Hepatocyte (in vitro differentiated cells): ENCODE data around the gene APC2. TPM values are rescaled to one million over a fixed set of nuclear protein-coding genes. Genes with fewer than 3 reads are reported as not detected.

Experiments
- DNase-seq: peaks from one replicate; pipeline ENCODE4 v3.0.0-alpha.2; 2016; ENCODE audit warnings: low spot score
- H2AFZ ChIP-seq: fragments of 200-600 bp; sonication (generic); 2 replicates; pipeline ENCODE4 v1.6.0; 2016; ENCODE audit warnings: antibody characterized with exemption, mild to moderate bottlenecking
- H3K27ac ChIP-seq: fragments of 200-600 bp; sonication (generic); 2 replicates; pipeline ENCODE4 v1.5.1; 2016; ENCODE audit warnings: mild to moderate bottlenecking
- H3K27me3 ChIP-seq: fragments of 200-600 bp; sonication (generic); 2 replicates; pipeline ENCODE4 v1.6.1; 2016
- H3K36me3 ChIP-seq: fragments of 200-600 bp; sonication (generic); replicated peaks from 2 replicates; pipeline ENCODE4 v1.5.1; 2016; ENCODE audit warnings: low read depth; ENCODE audit not compliant: insufficient read depth
- H3K4me1 ChIP-seq: fragments of 200-600 bp; sonication (generic); 2 replicates; pipeline ENCODE4 v1.5.1; 2016; ENCODE audit warnings: mild to moderate bottlenecking, moderate library complexity; ENCODE audit not compliant: insufficient read depth
- H3K4me2 ChIP-seq: fragments of 200-600 bp; sonication (generic); 2 replicates; pipeline ENCODE4 v1.6.0; 2016
- H3K4me3 ChIP-seq: fragments of 200-600 bp; sonication (generic); 2 replicates; pipeline ENCODE4 v1.5.1; 2016; ENCODE audit warnings: mild to moderate bottlenecking
- H3K79me2 ChIP-seq: fragments of 200-600 bp; sonication (generic); 2 replicates; pipeline ENCODE4 v1.6.0; 2017; ENCODE audit warnings: mild to moderate bottlenecking
- H3K9me2 ChIP-seq: fragments of 200-600 bp; sonication (generic); replicated peaks from 2 replicates; pipeline ENCODE4 v1.6.0; 2017; ENCODE audit warnings: mild to moderate bottlenecking; ENCODE audit not compliant: insufficient read depth
- H3K9me3 ChIP-seq: fragments of 200-600 bp; sonication (generic); 2 replicates; pipeline ENCODE4 v1.5.1; 2016; ENCODE audit warnings: low read depth, mild to moderate bottlenecking
- H4K20me1 ChIP-seq: fragments of 200-600 bp; sonication (generic); 2 replicates; pipeline ENCODE4 v1.6.0; 2016; ENCODE audit warnings: mild to moderate bottlenecking; ENCODE audit not compliant: insufficient read depth, poor library complexity, severe bottlenecking
- CTCF ChIP-seq: fragments of 200-600 bp; sonication (generic); IDR thresholded peaks from 2 replicates; pipeline ENCODE4 v1.5.1; 2016; ENCODE audit warnings: antibody characterized with exemption, mild to moderate bottlenecking; ENCODE audit not compliant: poor library complexity
- EZH2 ChIP-seq: fragments of 200-600 bp; sonication (generic); IDR thresholded peaks from 2 replicates; pipeline ENCODE4 v1.6.1; 2016; ENCODE audit warnings: antibody characterized with exemption, mild to moderate bottlenecking, borderline replicate concordance
- EZH2phosphoT487 ChIP-seq: fragments of 200-600 bp; sonication (generic); IDR thresholded peaks from one replicate; pipeline ENCODE4 v1.6.1; 2018; ENCODE audit warnings: antibody characterized with exemption, mild to moderate bottlenecking, low read depth, moderate library complexity; ENCODE audit not compliant: unreplicated experiment, severe bottlenecking
- WGBS: methylation state at CpG from one replicate; pipeline ENCODE4 v1.1.6; 2016; ENCODE audit warnings: low lambda C conversion rate; ENCODE audit errors: missing lambda C conversion rate; 5-methylcytosine and 5-hydroxymethylcytosine counted together
- polyA plus RNA-seq: library from polyadenylated mRNA; unstranded; fragments of >200 nt; fragmentation: Nextera tagmentation; extraction: Ambion mirVana; gene quantifications from 2 replicates; pipeline ENCODE4 v1.2.1, GENCODE V29; 2016
- total RNA-seq: library from RNA; depleted of rRNA; stranded (reverse); fragments of >200 nt; gene quantifications from 2 replicates; pipeline ENCODE4 v1.2.3, GENCODE V29; 2014

APC2 gene
- total and polyA plus RNA-seq, 2 experiments from 2014 or later: 0.36 to 1.2 TPM

DNA sequence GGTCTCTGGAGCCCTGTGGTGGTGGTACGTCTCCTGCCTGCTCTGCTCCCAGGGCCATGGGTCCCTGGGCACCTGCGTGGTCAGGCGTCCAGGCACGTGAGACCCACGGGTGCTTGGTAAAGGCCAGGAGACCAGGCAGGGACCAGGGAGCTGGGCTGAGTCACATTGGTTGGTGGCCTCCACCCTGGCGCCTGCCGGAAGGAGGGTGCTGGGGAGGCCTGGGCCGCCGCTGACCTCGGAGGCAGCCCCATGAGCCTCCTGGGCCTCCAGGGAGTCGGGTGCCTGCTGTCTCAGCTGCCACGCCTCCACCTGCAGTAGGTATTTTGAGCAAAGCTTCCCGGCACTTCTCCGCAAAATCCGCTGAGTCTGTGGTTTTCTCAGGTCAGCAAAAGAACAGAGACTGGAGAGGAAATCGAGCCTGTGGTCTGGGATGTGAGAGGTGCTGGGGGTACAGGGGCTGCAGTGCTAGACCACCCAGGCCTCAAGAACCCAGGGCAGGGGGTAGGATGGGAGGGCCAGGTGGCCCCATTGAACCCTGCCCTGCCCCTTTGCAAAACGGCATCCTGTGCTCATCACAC lies 70.4 kb downstream of the APC2 start:
- Histone ChIP-seq H2AFZ (no peak overlapping the region), H3K4me1 (no peaks in the 10 kb centered on the region), H3K27me3 (peaks cover 22% of the 10 kb centered on the region), H3K4me2 (no peak overlapping the region), H3K36me3 (no peaks in the 10 kb centered on the region), H3K9me3 (no peaks in the 10 kb centered on the region), H4K20me1 (no peaks in the 10 kb centered on the region), H3K27ac (no peak overlapping the region), H3K4me3 (no peak overlapping the region), H3K9me2 (no peaks in the 10 kb centered on the region), H3K79me2 (no peaks in the 10 kb centered on the region)
- TF ChIP-seq EZH2phosphoT487: no peak
- no peak for TF ChIP-seq EZH2
- TF ChIP-seq CTCF: no peak
- DNase-seq: no peak
- WGBS: 87% methylated on average over 16 of the region's 17 CpGs

DNA sequence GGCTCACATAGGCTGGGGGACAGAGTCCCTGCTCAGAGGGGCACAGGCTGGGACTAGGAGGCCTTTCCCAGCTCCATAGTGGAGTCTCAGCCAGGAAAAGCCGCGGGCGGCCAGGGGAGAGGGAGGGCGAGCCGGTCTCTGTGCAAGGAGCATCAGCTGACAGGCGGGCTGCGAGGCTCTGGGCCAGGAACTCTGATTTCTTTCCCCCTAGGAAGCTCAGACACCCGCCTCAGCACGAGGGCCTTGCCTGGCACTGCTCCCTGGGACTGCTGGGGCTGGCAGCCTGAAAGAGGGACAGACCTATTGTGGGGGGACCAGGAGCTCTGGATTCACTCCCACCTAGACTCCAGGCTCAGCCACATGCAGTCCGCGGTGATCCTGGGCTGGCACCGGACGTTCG lies 71.7 kb downstream of the APC2 start:
- H3K79me2 ChIP-seq: no peaks in the 10 kb centered on the region
- no peaks in the 10 kb centered on the region for H3K36me3 ChIP-seq
- DNase-seq: no peak
- H3K4me3 ChIP-seq: no peak overlapping the region
- H3K9me2 ChIP-seq: no peaks in the 10 kb centered on the region
- H3K27me3 ChIP-seq: peaks cover 28% of the 10 kb centered on the region
- WGBS: 87% methylated on average over 10 of the region's 14 CpGs
- H2AFZ ChIP-seq: no peak overlapping the region
- H3K9me3 ChIP-seq: no peaks in the 10 kb centered on the region
- no peaks in the 10 kb centered on the region for H4K20me1 ChIP-seq
- H3K4me1 ChIP-seq: no peaks in the 10 kb centered on the region
- no peak overlapping the region for H3K4me2 ChIP-seq
- no peak overlapping the region for H3K27ac ChIP-seq
- TF ChIP-seq EZH2: no peak
- no peak for TF ChIP-seq EZH2phosphoT487
- TF ChIP-seq CTCF: no peak

GRCh38 chr19:1522061-1522460 lies 72.1 kb downstream of the APC2 start:
- H3K4me3 ChIP-seq: no peak overlapping the region

More at GRCh38 chr19:1522061-1522460, 72.1 kb downstream of the APC2 start:
- H3K9me3 ChIP-seq: no peaks in the 10 kb centered on the region
- no peaks in the 10 kb centered on the region for H3K36me3 ChIP-seq
- DNase-seq: no peak
- TF ChIP-seq EZH2 (no peak), EZH2phosphoT487 (no peak), CTCF (no peak)
- no peak overlapping the region for H3K4me2 ChIP-seq
- no peak overlapping the region for H2AFZ ChIP-seq
- no peak overlapping the region for H3K27ac ChIP-seq
- no peaks in the 10 kb centered on the region for H3K79me2 ChIP-seq
- no peaks in the 10 kb centered on the region for H3K9me2 ChIP-seq
- no peaks in the 10 kb centered on the region for H4K20me1 ChIP-seq
- WGBS: 76% methylated on average over 10 of the region's 10 CpGs
- H3K27me3 ChIP-seq: peaks cover 28% of the 10 kb centered on the region
- H3K4me1 ChIP-seq: no peaks in the 10 kb centered on the region
